Psoas muscle (tissue), 8 donors: Measurements from ENCODE around the gene CGN. TPM values are rescaled to one million over a fixed set of nuclear protein-coding genes. Genes with fewer than 3 reads are reported as not detected.
A peak's percentile ranks its signal among the peaks of the same experiment; 100 is the strongest.

ENCODE experiments used
- ATAC-seq, 4 donors: fragments of 200-7000 bp; cut with Tn5 transposase; one replicate each; pipeline ENCODE4 v1.9.1; 2020; ENCODE audit warnings: moderate library complexity in 3 of 4, mild to moderate bottlenecking in 2 of 4
- DNase-seq, 2 donors: peaks; one replicate each; pipeline ENCODE4 v3.0.0-alpha.2; 2020
- H3K27ac ChIP-seq: fragments of 200-600 bp; one replicate; pipeline ENCODE4 v1.8.0; 2022
- H3K27me3 ChIP-seq, 3 donors: fragments of 200-600 bp in 1 of 3; one replicate each; pipeline versions ENCODE4 v1.6.1 to v1.8.0; 2013 to 2022; ENCODE audit warnings: low read length in 2 of 3, mild to moderate bottlenecking in 2 of 3, moderate library complexity in 1 of 3; ENCODE audit not compliant: insufficient read depth in 3 of 3
- H3K36me3 ChIP-seq, 2 donors: fragments of 200-600 bp in 1 of 2; one replicate each; pipeline versions ENCODE4 v1.6.1 to v1.8.0; 2013 to 2022; ENCODE audit warnings: low read depth in 1 of 2, mild to moderate bottlenecking in 1 of 2, moderate library complexity in 1 of 2; ENCODE audit not compliant: insufficient read depth in 1 of 2
- H3K4me1 ChIP-seq: fragments of 200-600 bp; one replicate; pipeline ENCODE4 v1.8.0; 2022
- H3K4me3 ChIP-seq: fragments of 200-600 bp; one replicate; pipeline ENCODE4 v1.8.0; 2022; ENCODE audit warnings: mild to moderate bottlenecking
- H3K9me3 ChIP-seq: fragments of 200-600 bp; one replicate; pipeline ENCODE4 v1.8.0; 2022
- WGBS, 3 donors: extraction: QIAGEN DNeasy Blood & Tissue Kit; methylation state at CpG; one replicate each; pipeline versions ENCODE4 v1.1.6 to v1.1.7; 2013; 5-methylcytosine and 5-hydroxymethylcytosine counted together
- intact Hi-C, 2 donors: fragments of 100-400 bp; cut with DNase I; formaldehyde crosslinking; loops; one replicate each; pipeline versions ENCODE4 v1.11.0 to v1.14.2; 2022
- polyA plus RNA-seq, 3 donors: library from polyadenylated mRNA; stranded (reverse); fragments of 200-250 nt; gene quantifications; one replicate each; pipeline ENCODE4 v1.2.3, GENCODE V29; 2013
- total RNA-seq, 4 donors: library from RNA; stranded (reverse); fragmentation: NEBNext Ultra II Directional in 2 of 4; extraction: Animal tissue kit (Norgen Biotek cat#: 25700) in 2 of 4; gene quantifications; one replicate each; pipeline versions ENCODE4 v1.2.1 to v1.2.4, GENCODE V29; 2021 to 2023
- TF ChIP-seq, protein P1 (sequence below): fragments of 200-600 bp; IDR thresholded peaks from one replicate; pipeline ENCODE4 v1.8.0; 2022; ENCODE audit warnings: antibody characterized with exemption
- donor health status: healthy with polysubstance abuse.
- donor health status: DM: no; HTN: no; CAD: no; lungs with moderate emphysema.
- donor health status: Bipolar disorder and iron deficiency.
- donor health status: healthy.
- donor health status: DM: yes; HTN: yes; CAD: no.
- donor health status: DM: no; HTN: no; CAD: no.
- donor health status: DM: no; HTN: no; CAD: no.
- donor health status: DM: yes; HTN: yes; CAD: no.

Gene CGN
- total and polyA plus RNA-seq, 7 donors = 0.03 to 0.21 (median 0.10) TPM; not detected in 2

DNA sequence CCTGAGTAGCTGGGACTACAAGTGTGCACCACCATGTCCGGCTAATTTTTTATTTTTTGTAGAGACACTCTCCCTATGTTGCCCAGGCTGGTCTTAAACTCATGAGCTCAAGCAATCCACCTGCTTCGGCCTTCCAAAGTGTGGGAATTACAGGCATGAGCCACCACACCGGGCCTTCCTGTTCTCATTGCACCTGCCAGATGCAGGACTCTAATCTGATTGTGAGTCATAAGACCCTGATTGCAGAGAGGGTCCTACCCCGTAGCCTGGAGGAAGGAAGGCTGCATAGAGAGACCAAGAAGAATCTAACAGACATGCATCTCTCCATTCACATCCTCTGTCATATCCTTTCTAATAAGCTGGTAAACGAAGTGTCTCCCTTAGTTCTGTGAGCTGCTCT lies 19.5 kb upstream of the CGN start:
- WGBS, 3 donors = 73 to 82% (median 74%) methylated on average over 5 of the region's 5 CpGs
- no peak overlapping the region for H3K4me3 ChIP-seq
- H3K27ac ChIP-seq = no peak overlapping the region
- no peaks in the 10 kb centered on the region for H3K36me3 ChIP-seq
- no peaks in the 10 kb centered on the region for H3K4me1 ChIP-seq
- ATAC-seq = no peak
- H3K9me3 ChIP-seq = no peaks in the 10 kb centered on the region
- TF ChIP-seq, protein P1, sequence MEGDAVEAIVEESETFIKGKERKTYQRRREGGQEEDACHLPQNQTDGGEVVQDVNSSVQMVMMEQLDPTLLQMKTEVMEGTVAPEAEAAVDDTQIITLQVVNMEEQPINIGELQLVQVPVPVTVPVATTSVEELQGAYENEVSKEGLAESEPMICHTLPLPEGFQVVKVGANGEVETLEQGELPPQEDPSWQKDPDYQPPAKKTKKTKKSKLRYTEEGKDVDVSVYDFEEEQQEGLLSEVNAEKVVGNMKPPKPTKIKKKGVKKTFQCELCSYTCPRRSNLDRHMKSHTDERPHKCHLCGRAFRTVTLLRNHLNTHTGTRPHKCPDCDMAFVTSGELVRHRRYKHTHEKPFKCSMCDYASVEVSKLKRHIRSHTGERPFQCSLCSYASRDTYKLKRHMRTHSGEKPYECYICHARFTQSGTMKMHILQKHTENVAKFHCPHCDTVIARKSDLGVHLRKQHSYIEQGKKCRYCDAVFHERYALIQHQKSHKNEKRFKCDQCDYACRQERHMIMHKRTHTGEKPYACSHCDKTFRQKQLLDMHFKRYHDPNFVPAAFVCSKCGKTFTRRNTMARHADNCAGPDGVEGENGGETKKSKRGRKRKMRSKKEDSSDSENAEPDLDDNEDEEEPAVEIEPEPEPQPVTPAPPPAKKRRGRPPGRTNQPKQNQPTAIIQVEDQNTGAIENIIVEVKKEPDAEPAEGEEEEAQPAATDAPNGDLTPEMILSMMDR = no peak
- intact Hi-C loops = no loop called here
- H3K27me3 ChIP-seq = no peaks in the 10 kb centered on the region
- DNase-seq = no peak

DNA sequence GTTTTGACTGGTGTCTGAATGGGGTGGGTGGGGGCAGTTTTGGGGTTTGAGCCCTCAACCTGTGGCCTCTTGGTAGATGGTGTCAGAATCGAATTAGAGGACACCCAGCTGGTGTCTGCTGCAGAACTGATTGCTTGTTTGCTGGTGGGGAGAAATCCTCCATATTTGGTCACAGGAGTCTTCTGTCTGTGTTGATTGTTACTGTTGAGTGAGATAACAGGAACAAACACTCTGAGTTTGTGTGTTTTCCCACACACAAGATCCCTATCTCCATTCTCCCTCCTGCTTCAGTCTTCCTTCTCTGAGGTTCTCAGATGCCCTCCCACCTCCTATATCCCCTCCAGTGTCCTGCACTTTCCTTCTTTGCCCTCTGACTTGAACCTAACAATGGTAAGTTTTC lies 19.1 kb upstream of the CGN start:
- Histone ChIP-seq H3K4me3 (no peak overlapping the region), H3K27ac (no peak overlapping the region), H3K36me3 (no peaks in the 10 kb centered on the region), H3K9me3 (no peaks in the 10 kb centered on the region), H3K27me3 (no peaks in the 10 kb centered on the region), H3K4me1 (no peaks in the 10 kb centered on the region)
- intact Hi-C loops = no loop called here
- DNase-seq (no peak), ATAC-seq (no peak)
- 65 to 83% (median 74%) methylated on average over 1 of the region's 1 CpG for WGBS, 3 donors
- TF ChIP-seq, protein P1 = no peak

DNA sequence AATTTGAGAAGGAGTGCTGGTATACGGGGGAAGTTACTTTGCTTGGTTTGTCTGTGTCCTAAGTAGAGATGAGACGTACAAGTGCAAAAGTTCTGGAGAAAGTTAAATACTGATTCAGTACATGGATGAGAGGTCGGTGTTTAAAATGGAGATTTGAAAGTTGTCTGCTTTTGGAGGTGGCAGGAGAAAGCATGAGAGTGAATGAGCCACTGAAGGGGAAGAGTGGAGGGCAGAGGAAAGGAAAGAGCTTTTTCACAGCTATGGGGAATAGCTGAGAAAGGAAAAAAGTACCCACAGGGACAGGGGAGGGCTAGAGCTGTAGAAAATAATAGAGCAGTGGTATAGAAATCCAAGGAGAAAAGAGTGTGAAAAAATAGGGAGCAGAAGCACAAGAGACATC lies 18.1 kb upstream of the CGN start:
- intact Hi-C loops = no loop called here
- 75 to 93% (median 83%) methylated on average over 3 of the region's 3 CpGs for WGBS, 3 donors
- no peaks in the 10 kb centered on the region for H3K36me3 ChIP-seq
- H3K9me3 ChIP-seq = no peaks in the 10 kb centered on the region
- H3K4me1 ChIP-seq = no peaks in the 10 kb centered on the region
- H3K4me3 ChIP-seq = no peak overlapping the region
- H3K27ac ChIP-seq = no peak overlapping the region
- DNase-seq (no peak), ATAC-seq (no peak)
- TF ChIP-seq, protein P1 = no peak
- no peaks in the 10 kb centered on the region for H3K27me3 ChIP-seq

DNA sequence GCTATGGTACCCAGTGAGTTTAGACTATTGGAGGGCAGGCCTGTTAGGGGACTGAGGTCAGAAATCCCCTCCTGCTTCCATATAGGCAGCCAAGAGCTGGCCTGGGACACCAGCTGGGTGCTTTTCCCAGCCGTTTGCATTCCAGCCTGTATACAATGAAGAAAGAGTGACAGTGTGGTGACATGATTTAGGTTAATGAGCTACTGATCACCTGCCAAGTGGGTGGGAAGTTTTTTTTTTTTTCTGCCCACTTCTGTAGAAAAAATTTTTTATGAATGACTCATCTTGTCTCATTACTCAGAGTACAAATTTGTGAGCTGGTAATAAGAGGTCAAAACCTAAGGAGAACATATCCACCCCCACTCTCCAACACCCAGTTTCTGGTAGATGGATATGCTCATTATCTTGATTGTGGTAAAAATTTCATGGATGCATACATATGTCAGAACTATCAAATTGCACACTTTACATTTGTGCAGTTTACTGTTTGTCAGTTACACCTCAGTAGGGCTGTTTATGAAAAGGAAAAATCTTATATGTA lies 16.4 kb upstream of the CGN start:
- Histone ChIP-seq H3K27me3 (no peaks in the 10 kb centered on the region), H3K9me3 (no peaks in the 10 kb centered on the region), H3K4me1 (no peaks in the 10 kb centered on the region), H3K36me3 (no peaks in the 10 kb centered on the region), H3K27ac (no peak overlapping the region), H3K4me3 (no peak overlapping the region)
- 0 to 43% (median 0%) methylated on average over 1 of the region's 1 CpG for WGBS, 3 donors
- DNase-seq = no peak
- TF ChIP-seq, protein P1 = no peak
- peak in 1 of 4 donors; percentile 40 for ATAC-seq
- intact Hi-C loops = no loop called here

DNA sequence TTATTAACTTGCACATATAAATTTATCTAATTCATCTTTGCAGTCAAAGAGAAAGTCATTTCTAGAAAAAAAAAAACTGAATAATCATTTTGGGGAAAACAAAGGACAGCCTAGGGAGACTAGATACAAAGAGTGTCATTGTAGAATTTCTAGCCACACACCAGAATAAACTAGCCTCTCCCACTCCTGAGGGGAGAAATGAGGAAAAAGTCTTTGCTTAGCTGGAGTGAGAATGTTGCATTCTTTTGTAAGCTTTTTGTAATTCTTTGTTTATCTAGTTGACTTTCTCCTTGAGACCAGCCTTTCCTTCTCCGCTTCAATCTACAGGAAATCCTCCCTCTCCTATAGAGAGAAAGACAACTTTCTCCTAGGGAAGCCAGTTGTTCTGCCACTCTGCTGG lies 15.9 kb upstream of the CGN start:
- WGBS, 3 donors = 59 to 69% (median 60%) methylated on average over 1 of the region's 1 CpG
- ATAC-seq = no peak

More for the DNA sequence above, 15.9 kb upstream of the CGN start:
- Histone ChIP-seq H3K9me3 (no peaks in the 10 kb centered on the region), H3K4me1 (no peaks in the 10 kb centered on the region), H3K4me3 (no peak overlapping the region), H3K27ac (no peak overlapping the region), H3K36me3 (no peaks in the 10 kb centered on the region), H3K27me3 (no peaks in the 10 kb centered on the region)
- intact Hi-C loops = no loop called here
- TF ChIP-seq, protein P1 = no peak
- no peak for DNase-seq
